Stomach (tissue), 9 donors: ENCODE data around the gene AADACL3. TPM values are rescaled to one million over a fixed set of nuclear protein-coding genes. Genes with fewer than 3 reads are reported as not detected.

Experiments used
- DNase-seq, 2 donors: peaks; one replicate each; pipeline versions ENCODE4 v3.0.0 to v3.0.0-alpha.2; 2013 to 2019
- H3K27ac ChIP-seq, 5 donors: fragments of 200-600 bp in 4 of 5; sonication (generic) in 4 of 5; one replicate each; pipeline ENCODE4 v1.5.1; 2013 to 2019; ENCODE audit warnings: mild to moderate bottlenecking in 1 of 5, moderate library complexity in 1 of 5
- H3K27me3 ChIP-seq, 3 donors: fragments of 200-600 bp; sonication (generic); one replicate each; pipeline ENCODE4 v1.5.1; 2017 to 2019; ENCODE audit warnings: mixed run types in 1 of 3
- H3K36me3 ChIP-seq, 4 donors: fragments of 200-600 bp; sonication (generic); 1 replicate in 3 of 4; 2 replicates in 1 of 4; pipeline ENCODE4 v1.5.1; 2016 to 2019
- H3K4me1 ChIP-seq, 4 donors: fragments of 200-600 bp; sonication (generic); one replicate each; pipeline ENCODE4 v1.5.1; 2016 to 2019
- H3K4me3 ChIP-seq, 4 donors: fragments of 200-600 bp; sonication (generic) in 3 of 4; one replicate each; pipeline ENCODE4 v1.5.1; 2016 to 2019; ENCODE audit warnings: mild to moderate bottlenecking in 1 of 4
- H3K9me3 ChIP-seq, 4 donors: fragments of 200-600 bp; sonication (generic); one replicate each; pipeline ENCODE4 v1.5.1; 2016 to 2019
- EP300 ChIP-seq: sonication (generic); formaldehyde crosslinking; IDR thresholded peaks from one replicate; pipeline ENCODE4 v1.6.1; 2017; ENCODE audit warnings: antibody characterized with exemption
- POLR2A ChIP-seq, 4 donors: fragments of 450-650 bp; IDR thresholded peaks; one replicate each; pipeline ENCODE4 v1.6.1; 2016; ENCODE audit warnings: antibody characterized with exemption in 4 of 4, control low read depth in 2 of 4, mild to moderate bottlenecking in 1 of 4, moderate library complexity in 1 of 4
- POLR2AphosphoS5 ChIP-seq, 3 donors: sonication (generic); formaldehyde crosslinking; IDR thresholded peaks; one replicate each; pipeline ENCODE4 v1.6.1; 2016; ENCODE audit warnings: antibody characterized with exemption in 3 of 3
- WGBS, 5 donors: extraction: QIAGEN DNeasy Blood & Tissue Kit in 3 of 5; methylation state at CpG; one replicate each; pipeline versions ENCODE4 v1.1.5 to v1.1.7; 2013 to 2018; 5-methylcytosine and 5-hydroxymethylcytosine counted together
- intact Hi-C: fragments of 100-400 bp; cut with DNase I; formaldehyde crosslinking; loops from one replicate; pipeline ENCODE4 v1.15.1; 2023; ENCODE audit warnings: low total_unique reads
- polyA plus RNA-seq, 3 donors: library from polyadenylated mRNA; stranded (reverse); fragments of 200-250 nt; gene quantifications; one replicate each; pipeline ENCODE4 v1.2.3, GENCODE V29; 2013
- total RNA-seq, 5 donors: library from RNA; depleted of rRNA; stranded (reverse); fragments of >200 nt; gene quantifications; one replicate each; pipeline versions ENCODE4 v1.1.0 to v1.2.3, GENCODE V29; 2014 to 2016
- TF ChIP-seq, protein P1 (sequence below), 7 experiments: fragments of 450-650 bp in 4 of 7; fragments of 200-600 bp in 3 of 7; sonication (generic) in 3 of 7; IDR thresholded peaks; one replicate each; pipeline ENCODE4 v1.5.1; 2016 to 2019; ENCODE audit warnings: antibody characterized with exemption in 7 of 7, control low read depth in 2 of 7, mild to moderate bottlenecking in 1 of 7
- donor health status: healthy with polysubstance abuse.
- donor health status: Bipolar disorder and iron deficiency.
- donor health status: healthy.

The AADACL3 gene
- total and polyA plus RNA-seq, 8 donors, result not detected

DNA sequence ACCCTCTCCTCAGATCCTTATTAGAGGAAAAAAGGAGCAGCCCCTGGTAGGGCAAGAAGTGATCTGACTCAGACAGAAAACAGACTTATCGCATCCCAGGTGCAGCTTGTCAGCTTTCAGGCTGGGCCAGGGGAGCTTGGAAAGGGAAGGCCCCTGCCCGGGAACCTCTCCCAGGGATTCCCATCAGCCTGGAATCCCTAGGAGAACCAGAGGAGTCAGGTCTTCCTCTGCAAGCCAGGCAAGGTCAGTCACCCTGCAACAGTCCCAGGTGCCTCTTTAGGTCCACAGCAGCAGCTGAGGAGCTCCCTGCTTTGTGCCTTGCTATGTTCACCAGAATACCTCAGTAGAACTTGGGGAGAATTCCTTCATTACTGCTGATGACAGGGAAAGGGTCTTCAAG, 54.7 kb downstream of the AADACL3 start:
- 55 to 90% (median 84%) methylated on average over 2 of the region's 2 CpGs for WGBS, 5 donors
- TF ChIP-seq POLR2A (IDR thresholded peaks at IDR 0.05) (no peak), EP300 (no peak), POLR2AphosphoS5 (IDR thresholded peaks at IDR 0.05) (no peak)
- TF ChIP-seq, protein P1, sequence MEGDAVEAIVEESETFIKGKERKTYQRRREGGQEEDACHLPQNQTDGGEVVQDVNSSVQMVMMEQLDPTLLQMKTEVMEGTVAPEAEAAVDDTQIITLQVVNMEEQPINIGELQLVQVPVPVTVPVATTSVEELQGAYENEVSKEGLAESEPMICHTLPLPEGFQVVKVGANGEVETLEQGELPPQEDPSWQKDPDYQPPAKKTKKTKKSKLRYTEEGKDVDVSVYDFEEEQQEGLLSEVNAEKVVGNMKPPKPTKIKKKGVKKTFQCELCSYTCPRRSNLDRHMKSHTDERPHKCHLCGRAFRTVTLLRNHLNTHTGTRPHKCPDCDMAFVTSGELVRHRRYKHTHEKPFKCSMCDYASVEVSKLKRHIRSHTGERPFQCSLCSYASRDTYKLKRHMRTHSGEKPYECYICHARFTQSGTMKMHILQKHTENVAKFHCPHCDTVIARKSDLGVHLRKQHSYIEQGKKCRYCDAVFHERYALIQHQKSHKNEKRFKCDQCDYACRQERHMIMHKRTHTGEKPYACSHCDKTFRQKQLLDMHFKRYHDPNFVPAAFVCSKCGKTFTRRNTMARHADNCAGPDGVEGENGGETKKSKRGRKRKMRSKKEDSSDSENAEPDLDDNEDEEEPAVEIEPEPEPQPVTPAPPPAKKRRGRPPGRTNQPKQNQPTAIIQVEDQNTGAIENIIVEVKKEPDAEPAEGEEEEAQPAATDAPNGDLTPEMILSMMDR (IDR thresholded peaks at IDR 0.05), result no peak
- Histone ChIP-seq H3K36me3 (no peaks in the 10 kb centered on the region), H3K4me1 (no peaks in the 10 kb centered on the region), H3K9me3 (no peaks in the 10 kb centered on the region), H3K27me3 (peaks cover 0 to 35% (median 5%) of the 10 kb centered on the region in 3 donors), H3K27ac (no peak overlapping the region), H3K4me3 (no peak overlapping the region)
- DNase-seq, result no peak
- intact Hi-C loops, result no loop called here

DNA sequence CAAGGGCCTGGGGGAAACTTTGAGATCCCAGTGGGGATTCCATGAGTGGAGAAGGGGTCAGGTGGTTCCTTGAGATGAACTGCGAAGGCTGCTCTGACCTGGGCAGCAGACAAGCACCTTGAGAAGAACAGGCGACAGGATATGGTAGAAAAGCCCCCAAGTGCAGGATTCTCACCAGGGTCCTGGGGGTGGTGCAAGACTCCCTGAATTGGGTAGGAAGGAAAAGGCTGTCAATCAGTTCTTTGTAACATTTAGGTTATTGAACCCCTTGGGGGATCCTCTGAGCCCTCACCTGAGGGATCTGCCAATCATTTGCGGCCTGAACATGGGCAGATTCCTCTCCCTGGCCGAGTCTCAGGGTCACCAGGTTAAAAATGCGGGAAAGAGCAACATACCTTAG, 55.3 kb downstream of the AADACL3 start:
- TF ChIP-seq, protein P1 (IDR thresholded peaks at IDR 0.05), result no peak
- TF ChIP-seq EP300 (no peak), POLR2AphosphoS5 (IDR thresholded peaks at IDR 0.05) (no peak)
- no peaks in the 10 kb centered on the region for H3K9me3 ChIP-seq
- no peaks in the 10 kb centered on the region for H3K4me1 ChIP-seq
- WGBS, 5 donors, result 60 to 71% (median 69%) methylated on average over 5 of the region's 5 CpGs
- H3K27ac ChIP-seq, result no peak overlapping the region
- no peak overlapping the region for H3K4me3 ChIP-seq
- DNase-seq, result no peak
- intact Hi-C loops, result no loop called here
- H3K36me3 ChIP-seq, result no peaks in the 10 kb centered on the region
- peaks cover 0 to 35% (median 5%) of the 10 kb centered on the region in 3 donors for H3K27me3 ChIP-seq

DNA sequence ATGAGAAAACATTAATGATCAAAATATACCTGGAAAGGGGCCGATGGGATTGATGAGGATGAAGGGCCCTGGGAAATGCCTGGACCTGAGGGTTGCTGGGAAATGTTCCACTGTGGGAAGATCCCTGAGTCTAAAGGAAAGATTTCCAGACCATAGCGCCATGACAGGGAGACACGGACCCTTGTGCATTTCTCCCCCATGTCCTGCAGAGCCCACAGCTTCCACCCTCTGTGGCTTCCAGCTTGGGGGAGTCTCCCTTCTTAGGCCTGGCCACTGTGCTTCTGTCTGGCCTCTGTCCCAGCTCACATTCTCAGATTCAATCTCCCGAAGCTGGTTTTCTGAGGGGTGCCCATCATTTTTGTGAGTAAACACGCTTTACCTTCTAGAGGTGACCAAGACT, 56.6 kb downstream of the AADACL3 start:
- WGBS, 5 donors, result 76 to 89% (median 88%) methylated on average over 4 to 5 of the region's 5 CpGs

DNA sequence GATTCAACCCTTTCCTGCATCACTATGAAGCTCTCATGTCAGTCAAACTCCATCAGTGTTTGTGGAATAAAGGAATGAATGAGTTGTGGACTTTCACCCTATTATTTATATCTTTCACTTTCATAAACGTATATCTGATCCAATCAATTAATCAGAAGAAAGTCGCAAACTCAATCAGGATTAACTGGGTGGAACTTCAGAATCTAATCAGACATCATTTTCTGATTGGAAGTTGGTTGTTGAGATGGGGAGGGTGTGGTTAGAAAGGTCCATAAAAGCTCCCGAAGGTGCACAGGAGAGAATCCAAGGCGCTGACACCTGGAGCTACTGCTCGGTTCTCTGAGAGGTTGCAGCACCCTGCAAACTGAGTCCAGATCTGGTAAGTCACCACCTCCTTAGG, 57.5 kb downstream of the AADACL3 start, which contains the start of gene PRAMEF12:
PRAMEF12 (plus strand) TSS at position 301 of the 400 bp plus-strand sequence. CDS start 1,130 bp downstream, outside the sequence.
- Histone ChIP-seq H3K36me3 (no peaks in the 10 kb centered on the region), H3K4me1 (no peaks in the 10 kb centered on the region), H3K9me3 (no peaks in the 10 kb centered on the region), H3K27ac (no peak within 1 kb of the TSS), H3K27me3 (peaks cover 0 to 30% (median 5%) of the 10 kb centered on the region in 3 donors), H3K4me3 (no peak within 1 kb of the TSS)
- no peak for TF ChIP-seq POLR2AphosphoS5 (IDR thresholded peaks at IDR 0.05)
- TF ChIP-seq, protein P1 (IDR thresholded peaks at IDR 0.05), result no peak
- no peak for TF ChIP-seq POLR2A (IDR thresholded peaks at IDR 0.05)
- TF ChIP-seq EP300, result no peak
- WGBS, 5 donors, result 78 to 83% (median 80%) methylated on average over 5 of the region's 5 CpGs
- no peak for DNase-seq
- intact Hi-C loops, result no loop called here

More for the DNA sequence above, 56.6 kb downstream of the AADACL3 start:
- intact Hi-C loops, result no loop called here
- H3K4me3 ChIP-seq, result no peak overlapping the region
- H3K36me3 ChIP-seq, result no peaks in the 10 kb centered on the region
- no peaks in the 10 kb centered on the region for H3K4me1 ChIP-seq
- H3K9me3 ChIP-seq, result no peaks in the 10 kb centered on the region
- H3K27me3 ChIP-seq, result peaks cover 0 to 35% (median 5%) of the 10 kb centered on the region in 3 donors
- no peak overlapping the region for H3K27ac ChIP-seq
- DNase-seq, result no peak
- TF ChIP-seq POLR2A (IDR thresholded peaks at IDR 0.05) (no peak), EP300 (no peak), POLR2AphosphoS5 (IDR thresholded peaks at IDR 0.05) (no peak)
- TF ChIP-seq, protein P1 (IDR thresholded peaks at IDR 0.05), result no peak
